GM12878 (cell line): ENCODE results near the gene ADCY2. TPM values are rescaled to one million over a fixed set of nuclear protein-coding genes. Genes with fewer than 3 reads are reported as not detected.

Experiments
- ATF2 ChIP-seq: IDR thresholded peaks from 2 replicates; pipeline ENCODE4 v1.6.1; 2012; ENCODE audit warnings: low read length, inconsistent platforms
- ATF7 ChIP-seq: fragments of 450-650 bp; IDR thresholded peaks from 2 replicates; pipeline ENCODE4 v1.6.1; 2016; ENCODE audit warnings: low read depth, mild to moderate bottlenecking
- IKZF2 ChIP-seq, 2 experiments: fragments of 450-650 bp; IDR thresholded peaks; 2 replicates each; pipeline ENCODE4 v1.6.1; 2017; ENCODE audit warnings: mild to moderate bottlenecking in 2 of 2, moderate library complexity in 2 of 2
- SMARCA5 ChIP-seq: fragments of 450-650 bp; IDR thresholded peaks from 2 replicates; pipeline ENCODE4 v1.6.1; 2017; ENCODE audit warnings: mild to moderate bottlenecking
- SUPT20H ChIP-seq: IDR thresholded peaks from 2 replicates; pipeline ENCODE4 v1.6.1; 2011; ENCODE audit warnings: low read depth, mild to moderate bottlenecking, low read length, moderate library complexity, borderline replicate concordance; ENCODE audit not compliant: control insufficient read depth
- TCF3 ChIP-seq: IDR thresholded peaks from 2 replicates; pipeline ENCODE4 v1.6.1; 2012; ENCODE audit warnings: low read depth, mild to moderate bottlenecking, low read length, borderline replicate concordance; ENCODE audit not compliant: insufficient read depth
- polyA plus RNA-seq, 11 experiments: library from polyadenylated mRNA; depleted of rRNA in 4 of 11; unstranded in 6 of 11; stranded (reverse) in 5 of 11; fragments of >200 nt; fragmentation: Nextera tagmentation in 4 of 11; fragmentation: Illumina TruSeq in 1 of 11; extraction: Ambion mirVana in 4 of 11; extraction: Trizol in 1 of 11; gene quantifications; 1 replicate in 1 of 11; 2 replicates in 10 of 11; pipeline versions ENCODE4 v1.2.1 to v1.2.3, GENCODE V29; 2011 to 2016; ENCODE audit warnings: inconsistent platforms in 2 of 11, missing spikeins in 2 of 11, low read depth in 1 of 11
- total RNA-seq, 4 experiments: library from RNA; depleted of rRNA in 3 of 4; stranded (reverse); fragments of >200 nt in 3 of 4; fragmentation: Illumina TruSeq in 1 of 4; extraction: Trizol in 1 of 4; gene quantifications; 2 replicates each; pipeline versions ENCODE4 v1.2.1 to v1.2.3, GENCODE V29; 2013 to 2021
- TF ChIP-seq, protein P1 (sequence below): fragments of 450-650 bp; IDR thresholded peaks from 2 replicates; pipeline ENCODE4 v1.6.1; 2016; ENCODE audit warnings: mild to moderate bottlenecking, moderate library complexity, borderline replicate concordance

The ADCY2 gene
- total and polyA plus RNA-seq, 10 of the 15 experiments (the other 5 are each of a cell fraction or from before 2014, with no cell fraction given): 0.07 to 0.26 TPM; not detected in 8

GRCh38 chr5:7813576-7813975, 417.6 kb downstream of the ADCY2 start (continued):
- TF ChIP-seq ATF7 (no peak), ATF2 (no peak), SUPT20H (no peak), IKZF2 (IDR thresholded peaks at IDR 0.05) (no peak), TCF3 (no peak), SMARCA5 (no peak)
- TF ChIP-seq, protein P1, sequence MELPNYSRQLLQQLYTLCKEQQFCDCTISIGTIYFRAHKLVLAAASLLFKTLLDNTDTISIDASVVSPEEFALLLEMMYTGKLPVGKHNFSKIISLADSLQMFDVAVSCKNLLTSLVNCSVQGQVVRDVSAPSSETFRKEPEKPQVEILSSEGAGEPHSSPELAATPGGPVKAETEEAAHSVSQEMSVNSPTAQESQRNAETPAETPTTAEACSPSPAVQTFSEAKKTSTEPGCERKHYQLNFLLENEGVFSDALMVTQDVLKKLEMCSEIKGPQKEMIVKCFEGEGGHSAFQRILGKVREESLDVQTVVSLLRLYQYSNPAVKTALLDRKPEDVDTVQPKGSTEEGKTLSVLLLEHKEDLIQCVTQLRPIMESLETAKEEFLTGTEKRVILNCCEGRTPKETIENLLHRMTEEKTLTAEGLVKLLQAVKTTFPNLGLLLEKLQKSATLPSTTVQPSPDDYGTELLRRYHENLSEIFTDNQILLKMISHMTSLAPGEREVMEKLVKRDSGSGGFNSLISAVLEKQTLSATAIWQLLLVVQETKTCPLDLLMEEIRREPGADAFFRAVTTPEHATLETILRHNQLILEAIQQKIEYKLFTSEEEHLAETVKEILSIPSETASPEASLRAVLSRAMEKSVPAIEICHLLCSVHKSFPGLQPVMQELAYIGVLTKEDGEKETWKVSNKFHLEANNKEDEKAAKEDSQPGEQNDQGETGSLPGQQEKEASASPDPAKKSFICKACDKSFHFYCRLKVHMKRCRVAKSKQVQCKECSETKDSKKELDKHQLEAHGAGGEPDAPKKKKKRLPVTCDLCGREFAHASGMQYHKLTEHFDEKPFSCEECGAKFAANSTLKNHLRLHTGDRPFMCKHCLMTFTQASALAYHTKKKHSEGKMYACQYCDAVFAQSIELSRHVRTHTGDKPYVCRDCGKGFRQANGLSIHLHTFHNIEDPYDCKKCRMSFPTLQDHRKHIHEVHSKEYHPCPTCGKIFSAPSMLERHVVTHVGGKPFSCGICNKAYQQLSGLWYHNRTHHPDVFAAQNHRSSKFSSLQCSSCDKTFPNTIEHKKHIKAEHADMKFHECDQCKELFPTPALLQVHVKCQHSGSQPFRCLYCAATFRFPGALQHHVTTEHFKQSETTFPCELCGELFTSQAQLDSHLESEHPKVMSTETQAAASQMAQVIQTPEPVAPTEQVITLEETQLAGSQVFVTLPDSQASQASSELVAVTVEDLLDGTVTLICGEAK: no peak
